Measurements from ENCODE around the gene FSTL3. TPM values are rescaled to one million over a fixed set of nuclear protein-coding genes. Genes with fewer than 3 reads are reported as not detected.

The FSTL3 gene
- total RNA-seq, 1 experiment from 2014 or later = 29.1 TPM

DNA sequence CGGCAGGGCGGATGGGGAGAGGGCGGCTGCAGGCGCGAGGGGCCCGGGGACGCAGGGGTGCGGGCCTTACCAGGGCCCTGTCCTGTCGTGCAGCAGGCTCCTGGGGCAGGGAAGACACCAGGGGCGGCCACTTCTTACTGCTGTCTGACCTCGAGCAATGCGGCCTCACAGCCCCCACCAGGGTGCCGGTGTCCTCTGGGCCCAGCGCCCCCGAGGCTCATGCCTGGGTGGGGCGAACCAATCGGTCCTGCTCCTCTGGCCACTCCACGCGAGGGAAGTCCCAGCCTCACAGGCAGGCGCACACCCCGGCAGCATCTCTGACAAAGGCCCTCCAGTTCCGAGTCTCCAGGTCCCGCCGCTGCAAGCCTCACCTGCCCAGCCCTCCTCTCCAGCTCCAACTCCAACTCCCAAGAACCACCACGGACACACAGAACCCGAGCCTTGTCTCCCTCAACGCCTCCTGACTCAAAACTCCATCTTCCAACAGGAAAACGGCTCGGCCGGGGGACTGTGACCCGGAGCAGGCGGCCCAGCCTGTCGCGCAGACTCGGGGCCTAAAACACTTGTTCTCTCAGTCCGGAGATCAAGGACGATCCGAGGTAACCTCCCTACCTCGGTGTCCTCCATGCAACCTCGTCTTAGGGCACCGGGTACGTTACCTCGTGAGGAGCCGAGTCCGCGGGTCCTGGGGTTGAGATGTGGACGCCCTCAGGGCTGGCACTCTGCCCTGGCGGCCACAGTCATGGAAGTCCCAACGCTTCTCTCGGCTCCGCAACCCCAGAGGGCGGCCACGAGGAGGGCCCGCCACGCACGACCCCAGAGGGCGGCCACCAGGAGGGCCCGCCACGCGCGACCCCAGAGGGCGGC is 30.0 kb upstream of the FSTL3 start:
- no peak for TF ChIP-seq POLR2AphosphoS5 (IDR thresholded peaks at IDR 0.05; ENCODE audit: low read depth, low read length)
- TF ChIP-seq ZFX (IDR thresholded peaks at IDR 0.05) = no peak
- TF ChIP-seq EZH2 (IDR thresholded peaks at IDR 0.05) = no peak
- TF ChIP-seq CBX3 (IDR thresholded peaks at IDR 0.05; ENCODE audit: low read depth) = no peak
- TF ChIP-seq SP1 (IDR thresholded peaks at IDR 0.05; ENCODE audit: low read depth) = no peak
- TF ChIP-seq YY1 (IDR thresholded peaks at IDR 0.05; ENCODE audit: extremely low read depth, insufficient replicate concordance, low read depth, low read length) = no peak
- no peak for TF ChIP-seq TCF7L2 (IDR thresholded peaks at IDR 0.05; ENCODE audit: borderline replicate concordance, extremely low read depth, insufficient read depth, insufficient read length)
- no peak for TF ChIP-seq EGR1 (IDR thresholded peaks at IDR 0.05; ENCODE audit: low read depth)
- no peak for TF ChIP-seq SRF (IDR thresholded peaks at IDR 0.05; ENCODE audit: low read depth)
- no peak for TF ChIP-seq POLR2A (IDR thresholded peaks at IDR 0.05; ENCODE audit: borderline replicate concordance, extremely low read depth, insufficient read depth, insufficient read length)
- TF ChIP-seq, protein P1, sequence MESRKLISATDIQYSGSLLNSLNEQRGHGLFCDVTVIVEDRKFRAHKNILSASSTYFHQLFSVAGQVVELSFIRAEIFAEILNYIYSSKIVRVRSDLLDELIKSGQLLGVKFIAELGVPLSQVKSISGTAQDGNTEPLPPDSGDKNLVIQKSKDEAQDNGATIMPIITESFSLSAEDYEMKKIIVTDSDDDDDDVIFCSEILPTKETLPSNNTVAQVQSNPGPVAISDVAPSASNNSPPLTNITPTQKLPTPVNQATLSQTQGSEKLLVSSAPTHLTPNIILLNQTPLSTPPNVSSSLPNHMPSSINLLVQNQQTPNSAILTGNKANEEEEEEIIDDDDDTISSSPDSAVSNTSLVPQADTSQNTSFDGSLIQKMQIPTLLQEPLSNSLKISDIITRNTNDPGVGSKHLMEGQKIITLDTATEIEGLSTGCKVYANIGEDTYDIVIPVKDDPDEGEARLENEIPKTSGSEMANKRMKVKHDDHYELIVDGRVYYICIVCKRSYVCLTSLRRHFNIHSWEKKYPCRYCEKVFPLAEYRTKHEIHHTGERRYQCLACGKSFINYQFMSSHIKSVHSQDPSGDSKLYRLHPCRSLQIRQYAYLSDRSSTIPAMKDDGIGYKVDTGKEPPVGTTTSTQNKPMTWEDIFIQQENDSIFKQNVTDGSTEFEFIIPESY (IDR thresholded peaks at IDR 0.05; ENCODE audit: extremely low read depth, insufficient replicate concordance, low read length) = no peak
- TF ChIP-seq, protein P2, sequence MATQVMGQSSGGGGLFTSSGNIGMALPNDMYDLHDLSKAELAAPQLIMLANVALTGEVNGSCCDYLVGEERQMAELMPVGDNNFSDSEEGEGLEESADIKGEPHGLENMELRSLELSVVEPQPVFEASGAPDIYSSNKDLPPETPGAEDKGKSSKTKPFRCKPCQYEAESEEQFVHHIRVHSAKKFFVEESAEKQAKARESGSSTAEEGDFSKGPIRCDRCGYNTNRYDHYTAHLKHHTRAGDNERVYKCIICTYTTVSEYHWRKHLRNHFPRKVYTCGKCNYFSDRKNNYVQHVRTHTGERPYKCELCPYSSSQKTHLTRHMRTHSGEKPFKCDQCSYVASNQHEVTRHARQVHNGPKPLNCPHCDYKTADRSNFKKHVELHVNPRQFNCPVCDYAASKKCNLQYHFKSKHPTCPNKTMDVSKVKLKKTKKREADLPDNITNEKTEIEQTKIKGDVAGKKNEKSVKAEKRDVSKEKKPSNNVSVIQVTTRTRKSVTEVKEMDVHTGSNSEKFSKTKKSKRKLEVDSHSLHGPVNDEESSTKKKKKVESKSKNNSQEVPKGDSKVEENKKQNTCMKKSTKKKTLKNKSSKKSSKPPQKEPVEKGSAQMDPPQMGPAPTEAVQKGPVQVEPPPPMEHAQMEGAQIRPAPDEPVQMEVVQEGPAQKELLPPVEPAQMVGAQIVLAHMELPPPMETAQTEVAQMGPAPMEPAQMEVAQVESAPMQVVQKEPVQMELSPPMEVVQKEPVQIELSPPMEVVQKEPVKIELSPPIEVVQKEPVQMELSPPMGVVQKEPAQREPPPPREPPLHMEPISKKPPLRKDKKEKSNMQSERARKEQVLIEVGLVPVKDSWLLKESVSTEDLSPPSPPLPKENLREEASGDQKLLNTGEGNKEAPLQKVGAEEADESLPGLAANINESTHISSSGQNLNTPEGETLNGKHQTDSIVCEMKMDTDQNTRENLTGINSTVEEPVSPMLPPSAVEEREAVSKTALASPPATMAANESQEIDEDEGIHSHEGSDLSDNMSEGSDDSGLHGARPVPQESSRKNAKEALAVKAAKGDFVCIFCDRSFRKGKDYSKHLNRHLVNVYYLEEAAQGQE (IDR thresholded peaks at IDR 0.05; ENCODE audit: low read depth) = no peak
- TF ChIP-seq JUND (IDR thresholded peaks at IDR 0.05) = no peak
- no peak for TF ChIP-seq RAD21 (IDR thresholded peaks at IDR 0.05; ENCODE audit: low read depth)
- no peak for TF ChIP-seq ZNF274 (IDR thresholded peaks at IDR 0.05; ENCODE audit: low read depth, low read length)
- no peak for TF ChIP-seq CEBPB (IDR thresholded peaks at IDR 0.05; ENCODE audit: low read depth)
- TF ChIP-seq FOSL1 (IDR thresholded peaks at IDR 0.05; ENCODE audit: low read depth) = no peak
- ChIA-PET RAD21 (ENCODE audit: low non-redundant PET in 1 of 2, low total read pairs in 2 of 2, uncharacterized antibody in 2 of 2, unreplicated experiment in 2 of 2) (no interaction called here), CTCF (no interaction called here), POLR2A (no interaction called here)
- DNase-seq (ENCODE audit: low read depth, low spot score) = no peak
- no peak overlapping the region for H3K4me2 ChIP-seq (ENCODE audit: low read length)
- H3K9me3 ChIP-seq (ENCODE audit: control insufficient read depth in 1 of 2, insufficient read depth in 1 of 2, low read depth in 1 of 2, low read length in 2 of 2) = no peaks in the 10 kb centered on the region
- peak; percentile 15; the same call in 1 of the 2 replicates for ATAC-seq
- no peak overlapping the region for H2AFZ ChIP-seq (ENCODE audit: low read depth, low read length, poor library complexity, severe bottlenecking)
- no peaks in the 10 kb centered on the region for H3K27me3 ChIP-seq (ENCODE audit: insufficient read depth, low read length)
- H3K36me3 ChIP-seq (ENCODE audit: control insufficient read depth in 1 of 2, insufficient read depth in 2 of 2, low read length in 2 of 2) = peaks cover 5 to 22% of the 10 kb centered on the region in 2 experiments; a peak in 3 of 4 replicates
- no peaks in the 10 kb centered on the region for H3K9me2 ChIP-seq (ENCODE audit: insufficient read depth)
- H4K20me1 ChIP-seq (ENCODE audit: insufficient read depth) = no peaks in the 10 kb centered on the region
- peaks cover 12% of the 10 kb centered on the region; the same call in 1 of the 2 replicates for H3K79me2 ChIP-seq (ENCODE audit: insufficient read depth, low read length)
- intact Hi-C loops (cut with micrococcal nuclease) = no loop called here
- no peak overlapping the region for H3K27ac ChIP-seq (ENCODE audit: low read depth, low read length)
- no peak overlapping the region for H3K9ac ChIP-seq (ENCODE audit: low read length)
- no peak overlapping the region for H3K4me3 ChIP-seq (replicated peaks in 1 of 2; ENCODE audit: low read depth in 1 of 2, low read length in 2 of 2)
- H3K4me1 ChIP-seq (ENCODE audit: control insufficient read depth in 1 of 2, insufficient read depth in 2 of 2, low read length in 2 of 2) = no peaks in the 10 kb centered on the region
- no TSS peak for BruUV-seq (replicated peaks)
